SK-N-SH treated with all-trans-retinoic acid at 6 μM for 48 hours (cell line): Measurements from ENCODE around the gene GPR26.
"Not testable (repeated sequence)": the region's sequence is repeated elsewhere in the genome, so short reads cannot be mapped to it uniquely, and the experiment has no call there.

ENCODE experiments used
- ATAC-seq: fragments of 200-7000 bp; cut with Tn5 transposase; 3 replicates; pipeline ENCODE4 v1.9.1; 2020; ENCODE audit warnings: mild to moderate bottlenecking, moderate library complexity
- BACH2 ChIP-seq: fragments of 250-450 bp; sonication (Bioruptor Pico); IDR thresholded peaks from 2 replicates; pipeline ENCODE4 v1.9.0; 2021; ENCODE audit warnings: mild to moderate bottlenecking, borderline replicate concordance
- CREB5 ChIP-seq: fragments of 250-450 bp; sonication (Bioruptor Pico); IDR thresholded peaks from 2 replicates; pipeline ENCODE4 v1.5.1; 2020; ENCODE audit warnings: low read depth, mild to moderate bottlenecking, moderate library complexity
- CSRNP3 ChIP-seq: fragments of 250-450 bp; sonication (Bioruptor Pico); IDR thresholded peaks from 2 replicates; pipeline ENCODE4 v1.5.1; 2021; ENCODE audit warnings: mild to moderate bottlenecking, moderate library complexity
- ESRRG ChIP-seq: fragments of 250-450 bp; sonication (Bioruptor Pico); IDR thresholded peaks from 2 replicates; pipeline ENCODE4 v1.6.1; 2021; ENCODE audit warnings: mild to moderate bottlenecking
- GLIS3 ChIP-seq: fragments of 250-450 bp; sonication (Bioruptor Pico); IDR thresholded peaks from 2 replicates; pipeline ENCODE4 v1.5.0; 2020; ENCODE audit warnings: mild to moderate bottlenecking, moderate library complexity
- ISL1 ChIP-seq: fragments of 250-450 bp; sonication (Bioruptor Pico); IDR thresholded peaks from 2 replicates; pipeline ENCODE4 v2.1.2; 2022; ENCODE audit warnings: mild to moderate bottlenecking, moderate library complexity
- OSR1 ChIP-seq: fragments of 250-450 bp; sonication (Bioruptor Pico); IDR thresholded peaks from 2 replicates; pipeline ENCODE4 v1.8.0; 2022; ENCODE audit warnings: moderate library complexity, mild to moderate bottlenecking, inconsistent platforms
- PATZ1 ChIP-seq: fragments of 250-450 bp; sonication (Bioruptor Pico); IDR thresholded peaks from 2 replicates; pipeline ENCODE4 v1.8.0; 2020; ENCODE audit warnings: mild to moderate bottlenecking, moderate library complexity, borderline replicate concordance
- POU6F1 ChIP-seq: fragments of 250-450 bp; sonication (Bioruptor Pico); IDR thresholded peaks from 2 replicates; pipeline ENCODE4 v1.8.0; 2021; ENCODE audit warnings: low read depth, mild to moderate bottlenecking, moderate library complexity, borderline replicate concordance
- PPARA ChIP-seq: fragments of 250-450 bp; sonication (Bioruptor Pico); IDR thresholded peaks from 2 replicates; pipeline ENCODE4 v1.5.0; 2020; ENCODE audit warnings: mild to moderate bottlenecking, borderline replicate concordance
- RARB ChIP-seq: fragments of 250-450 bp; sonication (Bioruptor Pico); IDR thresholded peaks from 2 replicates; pipeline ENCODE4 v1.8.0; 2021; ENCODE audit warnings: mild to moderate bottlenecking, moderate library complexity
- SNAI2 ChIP-seq: fragments of 250-450 bp; sonication (Bioruptor Pico); IDR thresholded peaks from 2 replicates; pipeline ENCODE4 v1.5.0; 2020; ENCODE audit warnings: mild to moderate bottlenecking, moderate library complexity
- TCF4 ChIP-seq: fragments of 250-450 bp; sonication (Bioruptor Pico); IDR thresholded peaks from 2 replicates; pipeline ENCODE4 v1.8.0; 2021; ENCODE audit warnings: mild to moderate bottlenecking, moderate library complexity, borderline replicate concordance
- TOX ChIP-seq: fragments of 250-450 bp; sonication (Bioruptor Pico); IDR thresholded peaks from 2 replicates; pipeline ENCODE4 v1.8.0; 2021; ENCODE audit warnings: mild to moderate bottlenecking, moderate library complexity, borderline replicate concordance
- TSHZ2 ChIP-seq: fragments of 250-450 bp; sonication (Bioruptor Pico); IDR thresholded peaks from 2 replicates; pipeline ENCODE4 v1.5.0; 2020; ENCODE audit warnings: mild to moderate bottlenecking, moderate library complexity
- ZC3H10 ChIP-seq: fragments of 250-450 bp; sonication (Bioruptor Pico); IDR thresholded peaks from 2 replicates; pipeline ENCODE4 v1.5.1; 2021; ENCODE audit warnings: mild to moderate bottlenecking, moderate library complexity
- ZFP3 ChIP-seq: fragments of 250-450 bp; sonication (Bioruptor Pico); IDR thresholded peaks from 2 replicates; pipeline ENCODE4 v1.5.0; 2020; ENCODE audit warnings: mild to moderate bottlenecking, moderate library complexity
- ZFP30 ChIP-seq: fragments of 450-650 bp; formaldehyde crosslinking; IDR thresholded peaks from 2 replicates; pipeline ENCODE4 v1.5.0; 2022; ENCODE audit warnings: mild to moderate bottlenecking, moderate library complexity
- ZNF565 ChIP-seq: fragments of 450-650 bp; formaldehyde crosslinking; conservative IDR thresholded peaks from 2 replicates; pipeline ENCODE4 v1.5.0; 2020; ENCODE audit warnings: low read depth, mild to moderate bottlenecking, moderate library complexity
- ZNF70 ChIP-seq: fragments of 450-650 bp; formaldehyde crosslinking; IDR thresholded peaks from 2 replicates; pipeline ENCODE4 v1.5.0; 2020; ENCODE audit warnings: mild to moderate bottlenecking, moderate library complexity
- ZNF8 ChIP-seq: fragments of 450-650 bp; formaldehyde crosslinking; IDR thresholded peaks from 2 replicates; pipeline ENCODE4 v1.5.0; 2020; ENCODE audit warnings: mild to moderate bottlenecking, moderate library complexity

Gene GPR26

GRCh38 chr10:123729523-123729922 lies 63.4 kb downstream of the GPR26 start:
- ATAC-seq, result no peak
- TF ChIP-seq RARB (CRISPR knock-in tag) (no peak), TOX (CRISPR knock-in tag) (no peak), ZNF565 (CRISPR knock-in tag) (no peak), SNAI2 (CRISPR knock-in tag) (no peak), PATZ1 (CRISPR knock-in tag) (no peak), ZC3H10 (CRISPR knock-in tag) (no peak), ZFP3 (CRISPR knock-in tag) (no peak), ZNF70 (CRISPR knock-in tag) (no peak), PPARA (CRISPR knock-in tag) (no peak), TSHZ2 (CRISPR knock-in tag) (no peak)

GRCh38 chr10:123736917-123737316 lies 70.8 kb downstream of the GPR26 start:
- TF ChIP-seq ZNF8 (CRISPR knock-in tag), result peak; percentile 46; the same call in 1 of the 2 replicates
- ATAC-seq, result not testable (repeated sequence)

GRCh38 chr10:123741146-123741545 lies 75.0 kb downstream of the GPR26 start:
- TF ChIP-seq BACH2 (CRISPR knock-in tag) (no peak), ESRRG (CRISPR knock-in tag) (no peak), TCF4 (CRISPR knock-in tag) (no peak), SNAI2 (CRISPR knock-in tag) (no peak), ZFP30 (CRISPR knock-in tag) (no peak), ZC3H10 (CRISPR knock-in tag) (no peak), GLIS3 (no peak)
- no peak for ATAC-seq

- no peak for ATAC-seq
- TF ChIP-seq ZNF565 (CRISPR knock-in tag) (no peak), POU6F1 (CRISPR knock-in tag) (no peak), PATZ1 (CRISPR knock-in tag) (no peak), ISL1 (CRISPR knock-in tag) (no peak), ZFP30 (CRISPR knock-in tag) (no peak), ZC3H10 (CRISPR knock-in tag) (no peak), OSR1 (no peak), CSRNP3 (no peak), BACH2 (CRISPR knock-in tag) (no peak), ZNF8 (CRISPR knock-in tag) (no peak), TCF4 (CRISPR knock-in tag) (no peak), CREB5 (CRISPR knock-in tag) (no peak)
These were observed 75.6 kb downstream of the GPR26 start for GRCh38 chr10:123741711-123742110.
